Retina (tissue), 1 donor: Measurements from ENCODE around the gene OPHN1.
"Not testable (repeated sequence)": the region's sequence is repeated elsewhere in the genome, so short reads cannot be mapped to it uniquely, and the experiment has no call there.

Source experiments
- DNase-seq: peaks from one replicate; pipeline ENCODE4 v3.0.0-alpha.2; 2016

The OPHN1 gene

DNA sequence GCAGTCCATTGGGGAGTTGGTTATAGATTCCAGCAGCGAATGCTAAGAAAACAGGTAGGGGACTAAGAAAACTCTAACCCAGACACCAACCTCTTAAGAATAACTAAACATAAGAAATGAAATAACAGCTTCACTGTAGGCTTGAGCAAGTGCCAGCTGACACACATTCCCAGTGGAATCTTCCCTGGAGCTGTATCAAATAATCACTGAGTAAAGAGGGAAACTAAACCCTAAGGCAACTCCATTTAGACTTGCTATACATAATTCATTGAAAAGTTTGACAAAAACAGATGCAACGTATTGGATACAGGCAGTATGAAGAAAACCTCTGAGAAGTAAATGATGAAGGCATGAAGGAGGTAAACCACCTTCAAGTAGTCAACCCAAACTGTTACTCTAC, 293.5 kb downstream of the OPHN1 start:
- DNase-seq: no peak

DNA sequence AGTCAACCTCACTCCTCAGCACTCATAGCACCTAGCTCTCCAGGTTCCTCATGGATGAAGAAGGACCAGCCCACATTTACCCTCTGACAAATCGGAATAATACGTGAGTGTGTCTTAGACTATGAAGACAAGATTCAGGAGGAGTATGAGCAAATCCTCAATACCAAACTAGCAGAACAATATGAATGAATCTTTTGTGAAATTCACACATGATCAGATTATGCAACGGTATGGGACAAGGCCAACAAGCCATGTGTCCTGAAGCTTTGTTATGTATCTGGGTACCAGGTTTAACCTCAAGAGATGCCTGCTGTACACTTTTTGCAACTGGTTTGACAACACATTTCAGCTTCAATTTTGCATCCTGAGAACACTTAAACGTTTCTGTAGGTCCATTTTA, 300.1 kb downstream of the OPHN1 start:
- no peak for DNase-seq

DNA sequence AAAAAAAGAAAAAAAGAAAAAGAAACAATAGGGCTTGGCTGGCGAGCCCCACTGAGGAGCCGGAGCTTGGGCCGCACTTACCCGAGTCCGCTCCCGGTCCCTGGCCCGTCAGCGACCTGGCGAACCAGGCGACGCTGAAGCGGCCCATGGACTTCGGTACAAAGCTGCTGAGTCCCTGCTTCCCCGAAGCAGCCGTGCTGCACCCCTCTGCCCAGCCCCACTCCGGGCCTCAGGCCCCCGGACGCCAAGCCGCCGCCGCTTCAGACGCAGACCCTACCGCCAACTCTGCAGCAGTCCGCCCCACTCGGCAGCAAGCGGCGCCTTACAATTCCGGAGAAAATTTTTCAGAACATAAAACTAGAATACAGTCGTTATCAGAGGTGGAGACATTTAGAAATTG, 300.5 kb downstream of the OPHN1 start:
- no peak for DNase-seq

DNA sequence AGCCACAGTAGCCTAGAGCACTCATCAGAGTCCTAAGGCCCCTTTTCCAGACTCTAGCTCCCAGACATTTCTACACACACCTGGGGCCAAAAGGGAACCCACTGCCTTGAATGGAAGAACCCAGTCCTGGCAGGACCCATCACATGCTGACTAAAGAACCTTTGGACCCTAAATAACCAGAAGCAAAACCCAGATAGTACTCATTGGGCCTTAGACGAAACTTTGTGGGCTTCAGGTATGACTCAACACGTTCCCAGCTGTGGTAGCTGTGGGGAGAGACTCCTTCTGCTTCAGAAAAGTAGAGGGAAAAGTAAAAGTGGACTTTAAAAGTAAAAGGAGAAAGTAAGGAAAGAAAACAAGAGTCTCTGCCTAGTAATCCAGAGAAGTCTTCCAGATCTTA, 311.5 kb downstream of the OPHN1 start:
- DNase-seq: no peak

DNA sequence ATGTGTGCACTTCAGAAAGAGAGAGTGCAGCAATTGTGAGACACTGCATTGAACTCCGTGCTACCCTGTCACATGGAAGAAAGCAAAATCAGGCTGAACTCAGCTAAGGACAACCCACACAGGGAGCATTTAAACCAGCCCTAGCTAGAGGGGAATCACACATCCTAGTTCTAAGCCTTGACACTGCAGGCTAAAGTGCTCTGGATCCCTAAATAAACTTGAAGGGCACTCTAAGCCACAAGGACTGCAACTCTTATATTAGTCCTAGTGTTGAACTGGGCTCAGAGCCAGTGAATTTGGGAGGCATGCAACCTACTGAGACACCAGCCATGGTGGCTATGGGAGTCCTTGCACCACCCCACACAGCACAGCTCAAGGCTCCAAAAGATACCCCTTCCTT, 311.9 kb downstream of the OPHN1 start:
- DNase-seq: no peak

DNA sequence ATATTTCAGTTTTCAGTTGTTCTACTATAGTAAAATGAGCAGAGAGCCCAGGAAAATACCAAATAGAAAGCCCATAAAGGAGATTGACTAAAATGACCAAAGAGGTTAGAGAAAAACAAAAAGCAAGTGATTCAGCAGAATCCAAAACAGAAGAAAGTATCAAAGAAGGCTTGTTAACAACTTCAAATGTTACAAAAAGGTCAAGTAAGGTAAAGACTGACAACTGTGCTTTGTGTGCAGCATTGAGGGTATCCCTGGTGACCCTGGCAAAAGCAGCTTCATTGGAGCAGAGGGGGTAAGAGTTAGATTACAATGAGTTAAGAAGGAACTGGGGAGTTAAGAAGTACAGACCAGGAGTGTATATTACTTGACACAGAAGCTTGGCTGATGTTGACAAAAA, 317.9 kb downstream of the OPHN1 start:
- no peak for DNase-seq

DNA sequence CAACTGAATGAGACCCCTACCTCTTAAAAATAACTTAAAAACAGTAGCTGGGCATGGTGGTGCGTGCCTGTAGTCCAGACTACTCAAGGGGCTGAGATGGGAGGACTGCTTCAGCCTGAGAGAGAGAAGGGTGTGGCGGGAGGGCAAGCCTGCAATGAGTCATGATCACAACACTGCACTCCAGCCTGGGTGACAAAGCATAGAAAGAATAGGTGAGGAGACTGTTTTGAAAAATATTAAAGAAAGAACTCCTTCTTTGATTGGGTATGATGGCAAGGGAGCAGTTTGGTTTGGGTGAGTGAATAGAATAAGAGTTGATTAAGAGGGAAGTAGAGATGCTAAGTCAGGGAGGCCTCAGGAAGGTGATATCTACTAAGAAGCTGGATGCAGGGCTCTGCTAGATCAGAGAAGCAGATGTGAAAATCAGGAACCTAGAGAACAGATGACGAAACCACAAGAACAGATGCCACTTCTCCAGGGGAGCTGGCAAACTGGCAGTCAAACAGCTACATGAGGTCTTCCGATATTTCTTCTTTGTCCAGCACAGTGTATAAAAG, 318.6 kb downstream of the OPHN1 start:
- no peak for DNase-seq

DNA sequence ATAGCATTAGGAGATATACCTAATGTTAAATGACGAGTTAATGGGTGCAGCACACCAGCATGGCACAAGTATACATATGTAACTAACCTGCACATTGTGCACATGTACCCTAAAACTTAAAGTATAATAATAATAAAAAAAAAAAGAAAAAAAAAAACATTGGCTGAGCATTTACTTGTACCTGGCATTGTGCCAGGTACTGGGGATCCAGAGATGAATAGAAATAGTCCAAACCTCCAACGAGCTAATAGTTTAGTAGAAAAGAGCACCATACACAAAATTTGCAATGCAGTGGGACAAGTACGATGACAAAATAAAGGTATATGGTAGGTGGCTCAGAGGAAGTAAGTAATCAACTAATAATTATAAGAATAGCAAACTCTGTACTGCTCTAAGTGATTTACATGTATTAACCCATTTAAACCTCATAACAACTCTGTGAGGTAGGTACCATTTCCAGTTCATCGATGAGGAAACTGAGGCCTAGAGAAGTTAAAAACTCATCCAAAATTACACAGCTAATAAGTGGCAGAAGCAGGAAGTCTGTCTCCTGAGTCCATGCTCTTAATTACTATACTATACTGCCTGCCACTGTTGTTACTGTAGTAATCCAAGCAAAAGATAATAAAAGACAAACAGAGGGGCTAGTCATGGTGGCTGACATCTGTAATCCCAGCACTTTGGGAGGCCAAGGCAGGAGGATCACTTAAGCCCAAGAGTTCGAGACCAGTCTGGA, 319.3 kb downstream of the OPHN1 start:
- DNase-seq: no peak

DNA sequence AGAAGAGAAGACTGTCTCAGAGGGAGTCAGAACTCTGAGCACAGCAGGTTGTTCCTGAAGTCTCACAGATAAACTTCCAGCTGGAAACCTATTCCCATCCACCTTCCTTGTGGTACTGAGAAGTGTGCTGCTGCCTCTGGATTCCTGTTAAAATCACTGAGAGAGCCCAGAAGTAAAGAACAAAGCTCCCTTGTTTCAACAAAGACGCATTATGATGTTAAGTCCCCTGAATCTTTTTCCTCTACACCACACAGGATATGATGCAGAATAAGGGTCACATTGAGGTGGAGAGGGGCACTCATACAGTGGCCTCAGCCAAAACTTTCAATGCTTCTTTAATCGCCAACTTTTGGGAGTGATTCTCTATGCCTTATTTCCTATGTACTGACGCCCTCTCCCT, 321.0 kb downstream of the OPHN1 start:
- peak; percentile 26 for DNase-seq

DNA sequence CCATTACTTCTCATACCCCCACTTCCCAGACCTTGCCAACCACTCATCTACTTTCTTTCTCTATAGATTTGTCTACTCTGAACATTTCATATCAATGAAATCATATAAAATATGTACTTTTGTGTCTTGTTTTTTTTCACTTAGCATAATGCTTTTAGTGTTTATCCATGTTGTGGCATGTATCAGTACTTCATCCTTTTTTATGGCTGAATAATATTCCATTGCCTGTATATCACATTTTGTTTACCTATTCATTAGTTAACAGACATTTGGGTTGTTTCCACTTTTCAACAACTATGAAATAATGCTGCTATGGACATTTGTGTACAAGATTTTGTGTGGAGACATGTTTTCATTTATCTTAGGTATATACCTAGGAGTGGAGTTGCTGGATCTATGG, 324.1 kb downstream of the OPHN1 start:
- DNase-seq: no peak

DNA sequence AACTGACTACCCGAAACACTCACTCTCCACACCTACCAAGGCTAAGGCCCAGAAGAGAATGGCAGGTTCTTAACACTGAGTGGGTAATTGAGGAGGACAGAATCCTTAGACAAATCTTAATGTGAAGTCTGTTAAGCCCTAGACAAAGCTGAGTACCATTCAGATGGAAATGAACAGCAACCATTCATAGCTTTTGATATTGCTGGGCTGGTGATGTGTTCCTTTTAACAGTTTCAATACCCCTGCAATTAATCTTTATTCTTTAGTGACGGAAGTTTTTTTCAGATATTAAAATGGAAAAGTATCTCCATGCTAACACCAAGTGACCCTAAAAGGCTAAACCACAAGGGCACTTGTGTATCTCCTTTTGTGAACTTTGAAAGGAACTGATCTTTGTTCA, 334.9 kb downstream of the OPHN1 start:
- no peak for DNase-seq

DNA sequence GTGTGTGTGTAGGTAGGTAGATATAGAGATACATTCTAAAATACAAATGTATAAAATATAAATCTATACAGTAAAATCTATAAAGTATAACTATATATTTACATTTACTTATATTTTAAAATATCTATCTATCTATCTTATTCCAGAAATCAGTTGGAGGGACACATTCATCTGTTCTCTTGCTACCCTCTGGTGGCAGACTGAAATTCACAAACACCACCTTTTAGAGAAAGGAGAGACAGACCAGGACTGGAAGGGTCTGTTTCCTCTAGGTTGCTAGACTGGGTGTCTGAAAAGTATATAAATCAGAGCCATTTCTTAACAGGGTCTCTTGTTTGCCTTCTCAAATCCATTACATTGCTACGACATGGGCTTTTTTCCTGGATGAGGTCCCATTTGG, 343.0 kb downstream of the OPHN1 start:
- DNase-seq: no peak

DNA sequence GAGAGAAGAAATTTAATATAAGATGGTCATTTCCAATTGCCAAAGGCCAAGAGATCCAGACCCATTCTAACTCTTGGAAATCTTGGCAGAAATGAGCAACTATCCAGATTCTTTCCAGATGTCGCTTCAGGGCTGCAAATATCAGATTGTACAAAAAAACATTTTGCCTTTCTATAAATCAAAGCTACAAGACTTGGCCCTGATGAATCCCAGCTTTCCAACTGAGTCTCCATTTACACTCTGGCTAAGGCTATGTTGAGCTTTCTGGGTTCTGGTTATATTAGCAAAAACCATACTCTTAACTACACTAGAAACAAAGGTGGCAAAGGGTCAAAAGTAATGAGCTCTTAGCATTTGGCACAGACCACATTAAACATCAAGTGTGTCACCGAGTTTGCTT, 345.8 kb downstream of the OPHN1 start:
- no peak for DNase-seq

DNA sequence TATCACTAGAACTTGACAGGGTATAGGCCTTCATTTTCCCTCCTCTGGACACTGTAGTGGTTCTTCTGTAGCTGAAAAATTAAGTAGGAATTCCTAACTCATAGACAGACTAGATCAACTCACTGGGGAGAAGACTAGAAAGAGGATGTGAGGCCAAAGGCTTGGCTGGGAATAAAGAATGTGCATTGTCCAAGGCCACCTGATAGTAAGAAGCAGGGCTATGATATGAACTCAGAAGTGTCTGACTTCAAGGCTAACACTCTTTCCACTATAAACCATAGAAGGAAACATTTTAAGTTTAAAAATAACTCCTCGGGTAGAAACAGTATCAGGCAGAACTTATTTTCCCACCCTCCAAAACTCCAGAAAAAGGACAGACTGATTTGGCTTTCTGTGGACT, 346.6 kb downstream of the OPHN1 start:
- DNase-seq: no peak

DNA sequence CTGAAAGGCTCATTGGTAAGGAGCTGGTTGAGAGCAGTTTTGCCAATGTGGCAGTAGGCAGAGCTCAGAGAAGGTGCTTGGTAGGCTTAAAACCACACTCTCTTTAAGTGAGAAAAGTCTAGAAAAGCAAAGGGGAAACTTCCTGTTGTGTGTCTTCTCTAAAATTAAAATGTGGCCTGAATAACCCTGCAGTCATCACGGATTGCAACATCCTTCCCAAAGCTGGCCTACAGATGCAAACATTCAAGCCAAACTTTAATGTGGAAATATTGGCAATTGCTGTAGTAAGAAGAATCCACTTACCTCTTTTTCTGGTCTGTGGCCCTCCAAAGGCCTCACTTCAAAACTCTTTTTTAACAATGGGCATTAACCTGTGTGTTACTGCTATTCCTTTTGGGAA, 348.5 kb downstream of the OPHN1 start:
- DNase-seq: no peak

DNA sequence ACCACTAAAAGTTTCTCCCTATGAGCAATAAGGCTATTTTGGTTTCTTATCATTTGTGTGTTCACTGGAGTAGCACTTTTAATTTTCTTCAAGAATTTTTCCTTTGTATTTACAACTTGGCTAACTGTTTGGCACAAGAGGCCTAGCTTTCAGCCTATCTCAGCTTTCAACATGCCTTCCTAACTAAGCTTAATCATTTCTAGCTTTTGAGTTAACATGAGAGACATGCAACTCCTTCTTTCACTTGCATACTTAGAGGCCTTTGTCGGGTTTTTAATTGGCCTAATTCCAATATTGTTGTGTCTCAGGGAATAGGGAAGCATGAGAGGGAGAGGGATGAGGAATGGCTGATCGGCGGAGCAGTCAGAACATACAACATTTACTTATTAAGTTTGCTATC, 349.8 kb downstream of the OPHN1 start:
- DNase-seq: no peak

DNA sequence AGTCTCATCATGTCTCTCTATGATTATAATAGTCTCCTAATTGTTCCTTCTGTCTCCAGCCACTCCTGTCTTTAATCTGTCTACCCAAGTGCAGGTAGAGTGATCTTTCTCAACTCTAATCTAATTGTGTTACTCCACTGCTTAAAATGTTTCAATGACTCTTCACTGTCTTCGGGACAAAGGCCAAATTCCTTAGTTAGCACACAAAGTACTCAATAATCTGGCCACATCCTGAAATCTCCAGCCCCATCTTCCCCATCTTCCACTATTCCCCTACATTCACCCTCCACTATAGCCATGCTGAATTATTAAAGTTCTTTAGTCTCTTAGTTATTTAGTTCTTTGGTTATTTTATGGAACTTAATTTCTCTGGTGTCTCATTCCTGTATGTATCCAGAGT, 353.3 kb downstream of the OPHN1 start:
- no peak for DNase-seq

DNA sequence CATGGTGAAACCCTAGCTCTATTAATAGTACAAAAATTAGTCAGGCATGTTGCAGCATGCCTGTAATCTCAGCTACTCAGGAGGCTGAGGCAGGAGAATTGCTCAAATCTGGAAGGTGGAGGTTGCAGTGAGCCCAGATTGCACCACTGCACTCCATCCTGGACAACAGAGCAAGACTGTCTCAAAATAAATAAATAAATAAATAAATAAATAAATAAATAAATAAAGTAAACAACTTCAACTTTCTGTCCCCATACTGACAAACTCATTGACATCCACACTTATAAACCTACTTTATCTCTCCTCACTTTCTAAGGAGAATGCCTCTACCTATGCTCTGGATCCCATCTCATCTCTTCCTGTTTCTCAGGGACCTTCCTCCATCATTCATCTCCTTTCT, 354.5 kb downstream of the OPHN1 start:
- DNase-seq: not testable (repeated sequence)

DNA sequence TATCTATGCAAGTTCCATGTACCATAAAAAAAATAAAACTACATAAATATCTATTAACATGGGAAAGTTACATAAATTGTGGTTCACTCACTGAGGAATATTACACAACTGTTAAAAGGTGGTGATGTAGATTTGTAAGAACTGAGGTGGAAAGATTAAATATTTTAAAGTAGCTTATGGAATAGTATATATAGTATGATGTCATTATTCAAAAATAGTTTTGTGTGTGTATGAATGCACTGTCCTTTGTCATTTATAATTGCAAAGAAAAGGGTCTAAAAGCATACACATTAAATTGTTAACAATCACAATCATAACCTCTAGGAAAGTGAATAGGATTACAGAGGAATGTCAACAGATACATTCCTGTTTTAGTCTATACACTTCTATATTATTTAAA, 355.9 kb downstream of the OPHN1 start:
- DNase-seq: no peak

DNA sequence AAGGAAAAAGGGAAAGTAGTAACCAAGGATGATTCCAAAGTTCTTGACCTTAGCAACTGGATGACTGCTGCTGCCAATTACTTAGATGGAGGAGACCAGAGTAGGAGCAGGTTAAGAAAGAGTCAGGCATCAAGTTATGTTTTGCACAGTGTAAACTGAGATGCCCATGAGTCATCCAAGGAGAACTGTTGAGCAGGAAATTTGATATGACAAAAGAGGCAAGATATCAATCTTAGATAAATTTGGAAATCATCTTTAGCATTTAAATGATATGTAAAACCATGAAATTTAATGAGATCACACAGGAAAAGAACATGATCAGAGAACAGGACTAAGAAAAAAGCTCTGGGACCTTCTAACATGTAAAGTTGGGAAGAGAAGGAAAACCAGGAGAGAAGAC, 361.3 kb downstream of the OPHN1 start:
- DNase-seq: no peak

DNA sequence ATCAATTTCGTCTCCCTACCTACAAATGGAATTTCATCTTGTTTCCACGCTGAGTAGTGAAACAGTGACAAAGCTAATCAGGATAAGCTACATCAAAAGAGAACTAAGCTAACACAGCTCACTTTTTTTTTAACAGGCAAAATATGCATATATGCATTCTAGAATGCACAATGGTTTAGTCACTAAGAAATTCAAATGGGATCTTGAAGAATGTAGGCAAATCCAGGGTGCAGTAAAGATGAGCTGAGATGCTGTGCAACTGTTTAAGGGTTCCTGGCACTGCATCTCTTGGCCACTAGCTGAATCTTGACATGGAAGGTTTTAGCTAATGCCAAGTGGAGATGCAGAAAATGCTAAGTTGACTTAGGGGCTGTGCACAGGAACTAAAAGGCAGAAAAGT, 363.2 kb downstream of the OPHN1 start:
- DNase-seq: not testable (repeated sequence)

DNA sequence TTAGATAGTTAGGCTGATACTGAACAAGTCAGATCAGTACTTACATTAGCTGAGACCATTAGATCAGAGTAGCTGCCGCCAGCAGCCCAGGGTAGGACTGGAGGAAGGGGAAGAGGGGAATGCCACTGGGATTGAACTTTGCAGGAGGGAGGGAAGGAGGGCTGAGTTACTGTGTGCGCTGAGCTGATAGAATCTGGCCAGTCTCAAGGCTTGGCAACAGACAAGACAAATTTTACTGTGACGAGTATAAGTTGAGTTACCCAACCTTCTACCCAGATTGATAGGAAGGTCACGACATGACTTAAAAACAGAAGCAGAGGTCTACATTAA, 372.1 kb downstream of the OPHN1 start:
- DNase-seq: no peak

DNA sequence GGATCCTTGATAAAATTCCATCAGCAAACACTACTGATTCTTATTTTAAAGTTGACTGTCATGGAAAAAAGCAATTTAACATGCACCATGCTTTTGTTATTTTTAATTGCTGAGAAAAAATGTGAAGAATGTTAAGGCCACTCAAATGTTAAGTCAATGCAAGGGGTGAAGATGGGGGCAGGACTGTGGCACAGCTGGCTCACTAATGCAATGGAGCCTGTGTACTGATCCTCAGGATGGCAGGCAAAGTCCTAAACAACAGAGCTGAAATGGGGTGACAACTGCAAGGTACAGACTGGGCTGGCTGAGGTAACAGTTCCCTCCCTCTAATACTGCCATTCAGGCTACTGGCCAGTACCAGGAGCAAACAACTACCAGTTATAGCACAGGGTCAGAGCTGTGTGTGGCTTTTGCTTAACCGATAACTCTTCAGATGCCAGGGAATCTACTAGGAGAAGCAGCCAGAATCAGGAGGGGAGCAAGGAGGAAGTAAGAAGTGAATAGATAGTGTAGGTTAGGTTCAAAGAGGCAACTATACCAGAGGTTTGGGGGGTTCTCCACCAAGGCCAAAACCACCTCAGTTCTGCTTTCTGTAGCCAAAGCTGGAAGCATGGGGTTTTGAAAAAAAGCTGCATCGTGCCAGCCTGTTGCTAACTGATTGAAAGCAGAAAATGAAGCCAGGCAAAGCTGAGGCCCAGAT, 372.6 kb downstream of the OPHN1 start:
- no peak for DNase-seq

DNA sequence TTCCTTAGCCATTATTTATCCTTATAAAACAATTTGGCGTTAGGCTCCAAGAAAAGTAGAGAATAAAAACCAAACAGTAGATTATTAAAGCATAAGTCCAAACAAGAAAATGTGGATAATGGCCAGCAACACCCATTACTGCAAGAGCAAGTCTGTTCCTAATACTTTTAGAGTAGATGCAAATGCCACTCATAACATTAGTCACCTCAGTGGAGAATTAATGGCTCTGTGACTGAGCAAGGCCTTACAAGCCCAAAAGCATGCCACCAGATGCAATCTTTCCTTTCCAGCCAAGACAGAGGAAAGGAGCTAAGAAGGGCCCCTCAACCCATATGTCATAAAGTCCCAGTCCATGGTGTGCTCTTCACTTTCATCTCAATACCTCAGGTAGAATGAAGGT, 373.8 kb downstream of the OPHN1 start:
- DNase-seq: no peak

DNA sequence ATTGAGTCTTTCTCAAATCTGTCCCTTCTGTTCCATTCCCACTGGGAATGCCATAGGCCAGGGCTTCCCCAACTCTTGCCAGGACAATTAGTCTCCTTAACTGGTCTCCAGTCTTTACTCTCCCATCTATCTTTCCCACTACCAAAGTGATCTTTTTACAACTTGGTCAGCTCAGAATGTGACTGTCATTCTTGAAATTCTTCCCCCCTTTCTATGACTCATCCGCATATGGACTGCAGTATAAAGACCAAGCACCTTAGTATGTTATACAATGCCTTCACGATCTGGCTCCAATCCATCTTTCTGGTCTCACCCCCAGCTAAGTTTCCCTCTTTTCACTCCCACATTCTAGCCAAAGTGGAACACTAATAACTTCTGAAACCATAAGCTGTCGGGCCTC, 383.8 kb downstream of the OPHN1 start:
- no peak for DNase-seq
